ENCODE data around the gene MKI67.

MKI67 gene

GRCh38 chr10:128084364-128084763 lies 41.9 kb downstream of the MKI67 start:
- DNase-seq (ENCODE audit: low read depth in 2 of 2, low spot score in 1 of 2) = no peak

- no peak for DNase-seq (ENCODE audit: low read depth in 2 of 2, low spot score in 1 of 2)
Measured at GRCh38 chr10:128083191-128083895, 42.9 kb downstream of the MKI67 start.

- DNase-seq (ENCODE audit: low read depth in 2 of 2, low spot score in 1 of 2) = no peak
Measured at GRCh38 chr10:128081720-128082119, 44.5 kb downstream of the MKI67 start.

GRCh38 chr10:128081222-128081621 lies 45.0 kb downstream of the MKI67 start:
- no peak for DNase-seq (ENCODE audit: low read depth in 2 of 2, low spot score in 1 of 2)

- DNase-seq (ENCODE audit: low read depth in 2 of 2, low spot score in 1 of 2) = no peak
Measured at GRCh38 chr10:128080641-128081040, 45.6 kb downstream of the MKI67 start.

GRCh38 chr10:128080231-128080630 lies 46.0 kb downstream of the MKI67 start:
- DNase-seq (ENCODE audit: low read depth in 2 of 2, low spot score in 1 of 2) = no peak

- no peak for DNase-seq (ENCODE audit: low read depth in 2 of 2, low spot score in 1 of 2)
Measured at GRCh38 chr10:128078136-128078969, 47.9 kb downstream of the MKI67 start.

GRCh38 chr10:128077155-128077875 lies 48.9 kb downstream of the MKI67 start:
- DNase-seq (ENCODE audit: low read depth in 2 of 2, low spot score in 1 of 2) = no peak

- no peak for DNase-seq (ENCODE audit: low read depth in 2 of 2, low spot score in 1 of 2)
Measured at GRCh38 chr10:128074589-128074988, 51.6 kb downstream of the MKI67 start.

- DNase-seq (ENCODE audit: low read depth in 2 of 2, low spot score in 1 of 2) = no peak
Measured at GRCh38 chr10:128073890-128074289, 52.3 kb downstream of the MKI67 start.

GRCh38 chr10:128072941-128073645 lies 53.1 kb downstream of the MKI67 start:
- DNase-seq (ENCODE audit: low read depth in 2 of 2, low spot score in 1 of 2) = no peak

- no peak for DNase-seq (ENCODE audit: low read depth in 2 of 2, low spot score in 1 of 2)
Measured at GRCh38 chr10:128072046-128072445, 54.2 kb downstream of the MKI67 start.

- DNase-seq (ENCODE audit: low read depth in 2 of 2, low spot score in 1 of 2) = no peak
Measured at GRCh38 chr10:128071417-128071782, 54.8 kb downstream of the MKI67 start.

- DNase-seq (ENCODE audit: low read depth in 2 of 2, low spot score in 1 of 2) = no peak
Measured at GRCh38 chr10:128070721-128071416, 55.4 kb downstream of the MKI67 start.

GRCh38 chr10:128070161-128070560 lies 56.1 kb downstream of the MKI67 start:
- DNase-seq (ENCODE audit: low read depth in 2 of 2, low spot score in 1 of 2) = no peak

- peak; percentile 47 to 67 for DNase-seq (ENCODE audit: low read depth in 2 of 2, low spot score in 1 of 2)
Measured at GRCh38 chr10:128069351-128070051, 56.7 kb downstream of the MKI67 start.

GRCh38 chr10:128068398-128069285 lies 57.6 kb downstream of the MKI67 start:
- no peak for DNase-seq (ENCODE audit: low read depth in 2 of 2, low spot score in 1 of 2)

- DNase-seq (ENCODE audit: low read depth in 2 of 2, low spot score in 1 of 2) = no peak
Measured at GRCh38 chr10:128067691-128068397, 58.4 kb downstream of the MKI67 start.
